ENCODE results near the gene GFM1.

DNA sequence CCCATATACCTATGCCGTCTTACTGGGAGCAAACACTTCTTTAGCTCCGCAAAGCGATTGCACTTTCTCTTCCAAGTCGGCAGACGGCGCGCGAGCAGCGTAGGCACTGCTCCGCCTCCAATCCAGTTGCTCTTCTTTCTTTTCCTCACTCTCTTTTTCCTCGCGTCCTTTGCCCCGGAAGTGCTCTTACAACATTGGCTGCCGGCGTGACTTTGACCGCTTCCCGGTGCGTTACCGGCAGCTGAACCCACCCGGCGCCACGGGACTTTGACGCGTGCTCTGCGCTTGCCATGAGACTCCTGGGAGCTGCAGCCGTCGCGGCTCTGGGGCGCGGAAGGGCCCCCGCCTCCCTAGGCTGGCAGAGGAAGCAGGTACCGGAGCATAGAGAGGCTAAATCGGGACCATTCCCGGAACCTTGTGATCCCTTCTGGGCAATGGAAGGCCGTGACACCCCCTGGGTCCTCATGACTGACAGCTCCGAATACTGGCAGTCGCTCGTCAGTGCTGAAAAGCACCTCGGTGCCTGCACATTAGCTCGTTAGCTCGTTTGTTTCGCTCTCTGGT lies at the start of gene GFM1:
- TF ChIP-seq, protein P1, sequence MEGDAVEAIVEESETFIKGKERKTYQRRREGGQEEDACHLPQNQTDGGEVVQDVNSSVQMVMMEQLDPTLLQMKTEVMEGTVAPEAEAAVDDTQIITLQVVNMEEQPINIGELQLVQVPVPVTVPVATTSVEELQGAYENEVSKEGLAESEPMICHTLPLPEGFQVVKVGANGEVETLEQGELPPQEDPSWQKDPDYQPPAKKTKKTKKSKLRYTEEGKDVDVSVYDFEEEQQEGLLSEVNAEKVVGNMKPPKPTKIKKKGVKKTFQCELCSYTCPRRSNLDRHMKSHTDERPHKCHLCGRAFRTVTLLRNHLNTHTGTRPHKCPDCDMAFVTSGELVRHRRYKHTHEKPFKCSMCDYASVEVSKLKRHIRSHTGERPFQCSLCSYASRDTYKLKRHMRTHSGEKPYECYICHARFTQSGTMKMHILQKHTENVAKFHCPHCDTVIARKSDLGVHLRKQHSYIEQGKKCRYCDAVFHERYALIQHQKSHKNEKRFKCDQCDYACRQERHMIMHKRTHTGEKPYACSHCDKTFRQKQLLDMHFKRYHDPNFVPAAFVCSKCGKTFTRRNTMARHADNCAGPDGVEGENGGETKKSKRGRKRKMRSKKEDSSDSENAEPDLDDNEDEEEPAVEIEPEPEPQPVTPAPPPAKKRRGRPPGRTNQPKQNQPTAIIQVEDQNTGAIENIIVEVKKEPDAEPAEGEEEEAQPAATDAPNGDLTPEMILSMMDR (IDR thresholded peaks at IDR 0.05), result peak; percentile 75 to 97 (median 89)
- TF ChIP-seq EP300 (IDR thresholded peaks at IDR 0.05), result peak; percentile 87 to 92
- peak in 1 of 2 donors; percentile 39 for TF ChIP-seq POLR2A (IDR thresholded peaks at IDR 0.05)

Measured in tibial nerve (tissue), 4 donors.